HG03095 (cell line): ENCODE measurements around the gene CTCFL.

Source experiments
- ATAC-seq: cut with Tn5 transposase; IDR thresholded peaks from one replicate; pipeline ENCODE4 v1.9.1; 2021; ENCODE audit warnings: moderate library complexity; ENCODE audit not compliant: unreplicated experiment

CTCFL gene

GRCh38 chr20:57449398-57450354, 75.3 kb downstream of the CTCFL start:
- ATAC-seq: no peak

GRCh38 chr20:57448764-57449354, 76.1 kb downstream of the CTCFL start:
- no peak for ATAC-seq
